HG03159 (cell line): ENCODE results near the gene AUTS2.

Experiments used
- ATAC-seq: cut with Tn5 transposase; IDR thresholded peaks from one replicate; pipeline ENCODE4 v1.9.1; 2021; ENCODE audit warnings: mild to moderate bottlenecking, moderate library complexity; ENCODE audit not compliant: unreplicated experiment

AUTS2 gene

DNA sequence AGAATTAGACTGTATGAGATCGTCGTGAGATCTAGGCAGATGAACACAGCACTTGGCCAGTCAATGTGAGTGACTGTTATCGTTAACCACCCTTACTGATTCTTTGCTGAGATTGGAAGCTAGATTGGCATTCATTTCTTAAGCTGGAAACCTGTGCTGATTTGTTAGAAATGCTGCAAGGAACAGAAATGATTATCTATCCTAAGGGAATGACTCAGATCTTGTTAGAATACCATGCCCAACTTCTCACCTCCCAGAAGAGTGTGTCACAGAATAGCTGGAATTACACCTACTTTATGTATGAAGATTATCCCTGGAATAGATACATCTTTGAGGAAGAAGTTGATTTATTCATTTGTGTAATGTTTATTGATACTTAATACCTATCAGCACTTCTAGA lies 275.2 kb downstream of the AUTS2 start:
- no peak for ATAC-seq

DNA sequence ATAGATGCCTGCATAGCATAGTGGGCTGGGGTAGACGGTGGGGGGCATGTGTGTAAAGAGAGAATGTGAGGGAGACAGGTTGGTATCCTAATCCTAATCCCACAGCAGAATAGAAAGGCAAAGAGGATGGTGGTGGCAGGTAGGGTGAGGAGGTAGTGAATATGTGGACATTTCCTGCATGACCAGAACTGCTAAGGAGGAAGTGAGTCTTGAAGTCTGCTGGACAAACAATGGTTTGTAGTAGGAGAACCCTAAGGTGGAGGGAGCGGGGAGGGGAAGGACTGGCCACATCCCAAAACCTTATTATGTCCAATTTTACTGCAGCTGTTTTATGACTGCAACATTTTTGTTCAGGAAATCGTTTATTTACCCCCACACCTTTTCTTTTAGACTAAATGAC lies 279.7 kb downstream of the AUTS2 start:
- ATAC-seq: no peak

DNA sequence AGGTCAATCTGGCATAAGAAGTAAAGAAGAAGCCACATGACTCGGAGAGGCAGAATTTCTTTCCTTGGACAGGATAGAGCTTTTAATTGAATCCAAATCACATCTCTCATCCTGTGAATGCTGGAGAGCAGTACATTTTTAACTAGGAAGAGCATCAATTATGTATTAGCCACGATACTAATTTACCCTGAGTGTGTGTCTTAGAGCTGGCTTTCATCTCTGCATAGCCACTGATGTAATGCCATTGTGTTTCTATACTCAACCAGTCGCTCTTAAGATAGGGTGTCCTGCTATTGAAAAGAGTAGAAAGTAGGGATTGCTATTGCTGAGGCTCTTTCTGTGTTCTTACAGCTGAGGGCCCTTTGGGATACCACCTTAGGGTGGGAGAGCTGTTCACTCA lies 280.3 kb downstream of the AUTS2 start:
- no peak for ATAC-seq

DNA sequence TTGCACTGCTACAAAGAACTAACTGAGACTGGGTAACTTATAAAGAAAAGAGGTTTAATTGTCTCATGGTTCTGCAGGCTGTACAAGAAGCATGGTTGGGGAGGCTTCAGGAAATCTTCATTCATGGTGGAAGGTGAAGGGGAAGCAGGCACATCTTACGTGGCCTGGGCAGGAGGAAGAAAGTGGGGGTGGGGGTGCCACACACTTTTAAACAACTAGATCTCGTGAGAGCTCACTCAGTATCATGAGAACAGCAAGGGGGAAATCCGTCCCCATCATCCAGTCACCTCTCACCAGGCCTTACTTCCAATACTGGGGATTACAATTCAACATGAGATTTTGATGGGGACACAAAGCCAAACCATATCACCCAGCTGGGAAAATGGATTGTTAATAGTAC lies 281.7 kb downstream of the AUTS2 start:
- no peak for ATAC-seq

DNA sequence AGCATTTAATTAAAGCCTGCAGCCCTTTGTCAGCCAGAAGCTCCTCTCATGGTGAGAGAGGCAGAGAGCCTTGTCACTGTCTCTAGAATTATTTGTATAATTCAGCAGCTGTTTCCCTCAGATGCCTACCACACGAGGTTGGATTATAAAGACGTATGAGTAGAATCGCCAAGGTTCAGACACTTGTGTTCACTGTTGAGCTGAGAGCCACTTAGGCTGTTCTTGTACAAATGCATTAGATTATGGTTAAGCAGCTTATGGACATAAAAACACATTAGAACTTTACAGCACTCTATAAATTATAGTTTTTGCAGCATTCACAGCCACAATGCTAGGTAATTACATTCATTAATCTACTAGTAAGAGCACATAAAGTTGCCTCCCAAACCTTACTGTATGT lies 282.6 kb downstream of the AUTS2 start:
- ATAC-seq: no peak

- ATAC-seq: peak; percentile 56
Observed at GRCh38 chr7:69882269-69882668, 284.0 kb downstream of the AUTS2 start.

- ATAC-seq: no peak
Observed at GRCh38 chr7:69883399-69883891, 285.2 kb downstream of the AUTS2 start.

- no peak for ATAC-seq
Observed at GRCh38 chr7:69885431-69885830, 287.2 kb downstream of the AUTS2 start.

- no peak for ATAC-seq
Observed at GRCh38 chr7:69889338-69889975, 291.2 kb downstream of the AUTS2 start.

GRCh38 chr7:69889976-69890351 lies 291.7 kb downstream of the AUTS2 start:
- no peak for ATAC-seq

GRCh38 chr7:69892790-69893189 lies 294.5 kb downstream of the AUTS2 start:
- ATAC-seq: no peak

DNA sequence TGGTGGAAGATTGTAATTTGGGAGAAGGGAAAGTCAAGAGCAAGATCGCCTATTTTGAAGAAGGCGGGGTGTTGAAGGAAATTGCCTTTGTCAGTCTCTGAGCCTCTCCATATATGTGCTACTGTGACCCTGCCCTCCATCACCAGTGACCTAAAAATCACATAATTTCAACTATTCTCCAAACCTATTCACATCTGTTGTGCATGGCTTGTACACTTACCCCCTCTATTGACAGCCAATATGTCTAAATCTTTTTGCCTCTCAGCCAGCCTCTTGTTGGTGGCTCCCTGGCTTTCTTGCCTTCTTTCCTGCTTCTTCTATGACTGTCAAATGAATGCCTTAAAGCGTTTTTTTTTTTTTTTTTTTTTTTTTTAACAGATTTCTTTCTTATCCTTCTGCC lies 295.6 kb downstream of the AUTS2 start:
- no peak for ATAC-seq

DNA sequence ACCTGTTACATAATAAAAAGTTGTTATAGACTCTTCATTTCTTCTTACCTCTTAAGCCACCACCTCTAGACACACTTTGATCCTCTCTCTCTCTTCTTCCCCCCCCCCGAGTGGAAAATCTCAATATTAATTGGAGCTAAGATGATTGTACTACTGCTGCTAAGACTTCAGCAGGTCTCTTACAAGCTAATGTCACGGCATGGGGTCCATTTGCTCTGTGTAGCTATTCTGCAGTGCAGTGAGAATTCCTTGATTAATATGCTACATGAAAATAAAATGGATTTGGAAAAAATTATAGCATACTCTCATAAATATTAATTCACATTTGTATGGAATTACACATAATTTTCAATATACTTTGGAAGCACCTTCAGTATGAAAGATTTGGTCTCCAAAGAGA lies 297.2 kb downstream of the AUTS2 start:
- ATAC-seq: no peak

GRCh38 chr7:69896121-69896520 lies 297.8 kb downstream of the AUTS2 start:
- no peak for ATAC-seq

DNA sequence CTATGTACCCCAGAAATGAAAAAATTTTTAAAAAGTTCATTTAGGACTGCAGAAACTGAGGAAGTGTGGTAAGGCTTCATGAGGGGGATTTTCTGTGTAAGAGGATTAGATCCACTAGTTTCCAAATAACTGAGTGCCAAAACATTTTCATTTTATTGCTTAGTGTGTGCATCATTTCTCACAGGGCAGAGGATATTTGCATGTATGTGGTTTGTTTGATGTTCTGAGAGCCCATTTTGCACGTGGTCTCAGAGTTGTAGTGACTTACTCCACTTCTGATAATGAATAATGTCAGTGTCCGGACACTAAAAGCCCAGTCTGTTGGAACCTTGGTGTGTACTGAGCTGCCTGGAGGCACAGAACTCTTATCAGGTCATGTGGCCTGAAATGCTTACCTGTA lies 299.9 kb downstream of the AUTS2 start:
- ATAC-seq: peak; percentile 83

- no peak for ATAC-seq
Observed at GRCh38 chr7:69903410-69903809, 305.1 kb downstream of the AUTS2 start.

- ATAC-seq: peak; percentile 82
Observed at GRCh38 chr7:69906283-69906995, 308.2 kb downstream of the AUTS2 start.

GRCh38 chr7:69907720-69908119 lies 309.4 kb downstream of the AUTS2 start:
- no peak for ATAC-seq

DNA sequence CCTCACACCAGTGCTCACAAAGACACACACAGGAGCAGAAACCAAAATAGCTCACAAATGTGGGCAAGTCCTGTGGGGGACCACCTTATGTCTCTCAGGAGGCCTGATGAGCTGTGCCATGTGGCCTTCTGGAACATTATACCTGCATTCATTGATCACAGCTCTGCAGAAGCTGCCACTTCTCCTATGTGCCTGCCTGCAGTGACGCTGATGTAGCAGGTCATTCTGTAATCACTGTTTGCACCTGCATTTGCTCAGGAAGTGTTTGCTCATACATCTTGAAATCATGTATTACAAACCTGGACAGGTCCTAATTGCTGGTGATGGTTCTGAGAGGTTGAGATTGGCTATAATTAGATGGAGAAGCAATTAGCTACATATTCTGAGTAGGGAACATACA lies 310.2 kb downstream of the AUTS2 start:
- ATAC-seq: no peak

GRCh38 chr7:69910150-69910549 lies 311.9 kb downstream of the AUTS2 start:
- ATAC-seq: no peak

GRCh38 chr7:69911337-69911736 lies 313.1 kb downstream of the AUTS2 start:
- no peak for ATAC-seq

GRCh38 chr7:69912141-69912540 lies 313.9 kb downstream of the AUTS2 start:
- ATAC-seq: no peak

DNA sequence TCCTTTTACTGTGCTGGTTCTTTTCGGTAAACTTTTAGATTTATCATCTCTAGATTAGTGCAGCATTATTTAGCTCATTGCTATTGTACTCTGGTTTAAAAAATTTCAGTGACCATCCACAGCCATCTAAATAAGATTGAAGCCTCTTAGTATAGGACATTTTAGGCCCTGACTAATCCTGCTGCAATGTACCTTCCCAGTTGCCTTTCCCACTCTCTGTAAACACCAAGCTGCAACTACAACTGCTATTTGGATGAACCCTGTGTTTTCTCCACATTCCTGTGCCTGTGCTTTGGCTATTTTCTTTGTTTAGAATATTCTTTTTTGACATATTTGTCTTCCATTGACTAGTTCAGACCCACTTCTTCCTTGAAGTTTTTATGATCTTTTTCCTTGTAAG lies 314.6 kb downstream of the AUTS2 start:
- ATAC-seq: no peak
